ENCODE measurements around the gene BMAL1.

Gene BMAL1

DNA sequence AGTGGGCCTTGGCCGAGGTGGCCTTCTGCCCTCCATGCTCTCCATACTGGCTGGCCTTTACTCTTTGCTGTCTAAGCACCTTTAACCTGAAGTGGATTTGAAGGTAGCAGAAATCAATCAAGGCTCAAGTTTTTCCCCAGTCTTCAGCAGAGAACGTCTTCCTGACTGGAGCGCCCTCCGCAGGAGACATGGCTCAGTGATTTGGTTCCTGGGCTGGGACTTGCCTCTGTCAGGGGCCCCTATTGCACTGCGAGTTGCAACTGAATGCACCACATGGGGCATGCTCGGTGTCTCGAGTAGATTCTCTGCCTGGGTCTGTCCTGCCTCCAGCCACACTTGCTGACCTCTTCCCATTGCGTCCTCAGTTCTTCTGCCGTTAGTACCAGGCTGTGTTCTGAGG is 79.6 kb downstream of the BMAL1 start:
- DNase-seq (ENCODE audit: insufficient read length, low spot score) (no peak), FAIRE-seq (no peak)
- TF ChIP-seq, protein P1, sequence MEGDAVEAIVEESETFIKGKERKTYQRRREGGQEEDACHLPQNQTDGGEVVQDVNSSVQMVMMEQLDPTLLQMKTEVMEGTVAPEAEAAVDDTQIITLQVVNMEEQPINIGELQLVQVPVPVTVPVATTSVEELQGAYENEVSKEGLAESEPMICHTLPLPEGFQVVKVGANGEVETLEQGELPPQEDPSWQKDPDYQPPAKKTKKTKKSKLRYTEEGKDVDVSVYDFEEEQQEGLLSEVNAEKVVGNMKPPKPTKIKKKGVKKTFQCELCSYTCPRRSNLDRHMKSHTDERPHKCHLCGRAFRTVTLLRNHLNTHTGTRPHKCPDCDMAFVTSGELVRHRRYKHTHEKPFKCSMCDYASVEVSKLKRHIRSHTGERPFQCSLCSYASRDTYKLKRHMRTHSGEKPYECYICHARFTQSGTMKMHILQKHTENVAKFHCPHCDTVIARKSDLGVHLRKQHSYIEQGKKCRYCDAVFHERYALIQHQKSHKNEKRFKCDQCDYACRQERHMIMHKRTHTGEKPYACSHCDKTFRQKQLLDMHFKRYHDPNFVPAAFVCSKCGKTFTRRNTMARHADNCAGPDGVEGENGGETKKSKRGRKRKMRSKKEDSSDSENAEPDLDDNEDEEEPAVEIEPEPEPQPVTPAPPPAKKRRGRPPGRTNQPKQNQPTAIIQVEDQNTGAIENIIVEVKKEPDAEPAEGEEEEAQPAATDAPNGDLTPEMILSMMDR (IDR thresholded peaks at IDR 0.05; ENCODE audit: insufficient read depth, missing control alignments): no peak

- no peak for FAIRE-seq
- no peak for DNase-seq (ENCODE audit: insufficient read length, low spot score)
- TF ChIP-seq, protein P1 (IDR thresholded peaks at IDR 0.05; ENCODE audit: insufficient read depth, missing control alignments): no peak
Measured at GRCh38 chr11:13358596-13359270, 81.1 kb downstream of the BMAL1 start.

GRCh38 chr11:13362596-13363109 is 85.1 kb downstream of the BMAL1 start:
- TF ChIP-seq, protein P1 (IDR thresholded peaks at IDR 0.05; ENCODE audit: insufficient read depth, missing control alignments): no peak
- no peak for DNase-seq (ENCODE audit: insufficient read length, low spot score)
- FAIRE-seq: no peak

DNA sequence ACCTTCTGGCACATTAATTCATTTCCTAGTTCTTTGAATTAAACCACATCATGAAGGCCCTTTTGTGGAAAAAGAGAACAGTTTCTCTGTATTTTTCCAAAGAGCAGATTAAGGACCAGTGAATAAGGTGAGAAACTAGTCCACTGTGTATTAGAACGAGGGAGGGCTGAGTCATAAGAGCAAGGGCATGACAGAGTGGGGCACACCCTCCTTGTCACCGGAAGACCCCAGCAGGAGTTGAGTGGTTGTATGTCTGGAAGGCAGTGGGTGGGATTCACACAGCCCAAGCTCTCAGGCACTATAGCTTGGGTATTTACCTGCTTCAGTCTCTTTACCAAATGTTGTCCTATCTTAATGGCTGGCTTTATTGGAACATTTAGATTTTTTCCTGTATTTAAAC is 86.8 kb downstream of the BMAL1 start:
- TF ChIP-seq, protein P1 (IDR thresholded peaks at IDR 0.05; ENCODE audit: insufficient read depth, missing control alignments): no peak
- DNase-seq (ENCODE audit: insufficient read length, low spot score): no peak
- no peak for FAIRE-seq

- DNase-seq (ENCODE audit: insufficient read length, low spot score) (no peak), FAIRE-seq (no peak)
- TF ChIP-seq, protein P1 (IDR thresholded peaks at IDR 0.05; ENCODE audit: insufficient read depth, missing control alignments): no peak
Measured at GRCh38 chr11:13366266-13367026, 88.9 kb downstream of the BMAL1 start.

- FAIRE-seq (no peak), DNase-seq (ENCODE audit: insufficient read length, low spot score) (no peak)
- TF ChIP-seq, protein P1 (IDR thresholded peaks at IDR 0.05; ENCODE audit: insufficient read depth, missing control alignments): no peak
Measured at GRCh38 chr11:13367115-13367514, 89.5 kb downstream of the BMAL1 start.

DNA sequence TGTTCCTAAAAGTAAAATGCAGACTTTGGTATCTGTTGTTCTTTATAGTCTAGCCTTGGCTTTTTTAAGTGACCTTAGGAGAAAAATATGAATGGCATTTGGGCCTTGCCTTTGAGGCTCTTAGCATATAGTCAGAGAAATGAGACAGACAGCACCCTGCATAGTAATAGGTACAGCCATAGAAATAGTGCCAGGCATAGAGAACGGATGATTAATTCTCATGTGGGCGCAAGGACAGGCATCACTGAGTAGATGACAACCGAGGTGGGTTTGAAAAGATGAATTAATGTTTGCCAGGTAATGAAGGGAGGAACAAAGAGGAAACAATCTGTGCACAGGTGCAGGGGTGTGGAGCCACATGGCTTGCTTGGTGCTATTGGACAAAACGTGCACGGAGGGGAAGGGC is 90.5 kb downstream of the BMAL1 start:
- TF ChIP-seq, protein P1 (IDR thresholded peaks at IDR 0.05; ENCODE audit: insufficient read depth, missing control alignments): no peak
- DNase-seq (ENCODE audit: insufficient read length, low spot score) (no peak), FAIRE-seq (no peak)

All from D721Med (cell line).